GM21447 (cell line): ENCODE results near the gene ACTA1.
"Not testable (repeated sequence)": the region's sequence is repeated elsewhere in the genome, so short reads cannot be mapped to it uniquely, and the experiment has no call there.

Experiments
- ATAC-seq: cut with Tn5 transposase; IDR thresholded peaks from one replicate; pipeline ENCODE4 v1.9.1; 2021; ENCODE audit not compliant: unreplicated experiment

Gene ACTA1

GRCh38 chr1:229434005-229434640, at the start of gene ACTA1:
Gene ACTA1, minus strand, starts transcription at chr1:229434094. Its CDS starts 979 bp downstream, at chr1:229433115.
- ATAC-seq: no peak

- ATAC-seq: no peak
These were observed 48.6 kb upstream of the ACTA1 start for GRCh38 chr1:229482511-229482910.

- no peak for ATAC-seq
These were observed 46.6 kb upstream of the ACTA1 start for GRCh38 chr1:229480495-229480894.

- ATAC-seq: peak; percentile 84
These were observed 45.9 kb upstream of the ACTA1 start for GRCh38 chr1:229479660-229480399.

GRCh38 chr1:229478852-229479251, 45.0 kb upstream of the ACTA1 start:
- peak; percentile 64 for ATAC-seq

- ATAC-seq: not testable (repeated sequence)
These were observed 42.0 kb upstream of the ACTA1 start for GRCh38 chr1:229475859-229476258.

GRCh38 chr1:229474509-229474908, 40.6 kb upstream of the ACTA1 start:
- ATAC-seq: no peak

- ATAC-seq: no peak
These were observed 37.3 kb upstream of the ACTA1 start for GRCh38 chr1:229471175-229471574.

- ATAC-seq: no peak
These were observed 36.6 kb upstream of the ACTA1 start for GRCh38 chr1:229470406-229471043.

GRCh38 chr1:229466887-229467286, 33.0 kb upstream of the ACTA1 start:
- no peak for ATAC-seq

GRCh38 chr1:229464672-229465071, 30.8 kb upstream of the ACTA1 start:
- ATAC-seq: no peak

- no peak for ATAC-seq
These were observed 27.3 kb upstream of the ACTA1 start for GRCh38 chr1:229461032-229461668.

- ATAC-seq: no peak
These were observed 25.9 kb upstream of the ACTA1 start for GRCh38 chr1:229459815-229460214.

GRCh38 chr1:229457436-229457835, 23.5 kb upstream of the ACTA1 start:
- no peak for ATAC-seq

GRCh38 chr1:229456016-229456415, 22.1 kb upstream of the ACTA1 start:
- no peak for ATAC-seq

GRCh38 chr1:229454056-229454455, 20.2 kb upstream of the ACTA1 start:
- ATAC-seq: no peak

GRCh38 chr1:229452956-229453801, 19.3 kb upstream of the ACTA1 start:
- ATAC-seq: no peak

GRCh38 chr1:229448845-229449244, 15.0 kb upstream of the ACTA1 start:
- no peak for ATAC-seq

- no peak for ATAC-seq
These were observed 14.5 kb upstream of the ACTA1 start for GRCh38 chr1:229448354-229448753.

- ATAC-seq: no peak
These were observed 13.9 kb upstream of the ACTA1 start for GRCh38 chr1:229447809-229448252.

GRCh38 chr1:229445828-229446227, 11.9 kb upstream of the ACTA1 start:
- no peak for ATAC-seq
